ENCODE results near the gene CRPPA.

- TF ChIP-seq CTCF (IDR thresholded peaks at IDR 0.05) (peak; percentile 9), EZH2phosphoT487 (IDR thresholded peaks at IDR 0.05) (no peak)
These were observed 11.6 kb downstream of the CRPPA start for GRCh38 chr7:16409777-16410176.
